HG03103 (cell line): ENCODE measurements around the gene SLC39A11.
"Not testable (repeated sequence)": the region's sequence is repeated elsewhere in the genome, so short reads cannot be mapped to it uniquely, and the experiment has no call there.

Source experiments
- ATAC-seq: cut with Tn5 transposase; IDR thresholded peaks from one replicate; pipeline ENCODE4 v1.9.1; 2021; ENCODE audit warnings: low read depth; ENCODE audit not compliant: unreplicated experiment

SLC39A11 gene

DNA sequence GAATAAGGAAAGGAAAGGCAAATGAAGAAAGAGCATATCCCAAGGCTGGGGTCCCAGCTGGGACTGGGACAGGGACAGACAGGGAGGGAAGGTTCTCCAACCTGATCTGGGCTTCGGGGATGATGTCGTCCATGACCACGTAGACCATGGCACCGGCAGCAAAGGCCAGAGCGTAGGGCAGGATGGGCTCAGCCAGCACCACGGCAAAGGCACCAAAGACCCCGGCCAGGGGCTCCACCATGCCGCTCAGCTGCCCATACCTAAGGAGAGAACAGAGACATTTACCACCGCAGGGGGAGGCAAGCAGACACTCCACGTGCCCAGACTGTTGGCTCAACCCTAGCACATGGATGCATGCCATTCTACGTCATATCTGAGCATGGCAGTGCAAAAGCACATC, 443.8 kb downstream of the SLC39A11 start:
- no peak for ATAC-seq

DNA sequence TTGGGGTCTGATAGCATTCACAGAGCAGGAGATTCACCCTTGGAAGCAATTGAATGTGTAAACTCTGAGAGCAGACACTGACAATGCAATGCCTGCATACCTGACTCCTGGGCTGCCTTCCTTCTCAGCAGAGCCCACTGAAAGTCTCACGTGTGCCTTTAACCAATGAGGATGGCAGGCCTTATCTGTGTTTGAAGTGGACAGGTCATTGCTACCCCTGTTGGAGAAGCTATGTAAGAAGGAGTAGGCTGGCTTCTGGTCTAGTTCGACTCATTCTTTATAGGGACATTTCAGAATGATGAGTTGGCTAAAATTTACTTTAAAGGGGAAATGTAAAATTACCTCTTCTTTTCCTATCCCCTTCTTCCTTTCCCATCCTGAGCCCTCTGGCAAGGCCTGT, 446.3 kb downstream of the SLC39A11 start:
- ATAC-seq: no peak

DNA sequence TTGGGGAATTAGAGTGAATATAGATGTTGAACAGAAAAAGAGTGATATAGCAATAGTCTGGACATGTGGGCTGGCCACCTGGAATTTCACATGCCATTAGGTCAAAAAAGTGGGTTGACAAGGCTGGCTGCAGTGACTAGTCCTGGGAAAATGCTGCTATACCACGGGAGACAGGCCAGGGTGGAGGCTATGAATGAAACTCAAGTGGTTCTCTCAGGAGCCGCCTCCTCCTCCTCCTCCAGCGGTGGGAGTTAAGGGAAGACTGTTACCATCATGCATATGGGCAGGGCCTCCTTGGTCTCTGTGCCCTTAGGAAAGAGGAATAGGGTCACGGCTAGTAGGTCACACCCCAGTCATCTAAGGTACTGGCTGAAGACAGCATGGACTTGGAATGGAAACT, 448.0 kb downstream of the SLC39A11 start:
- ATAC-seq: no peak

DNA sequence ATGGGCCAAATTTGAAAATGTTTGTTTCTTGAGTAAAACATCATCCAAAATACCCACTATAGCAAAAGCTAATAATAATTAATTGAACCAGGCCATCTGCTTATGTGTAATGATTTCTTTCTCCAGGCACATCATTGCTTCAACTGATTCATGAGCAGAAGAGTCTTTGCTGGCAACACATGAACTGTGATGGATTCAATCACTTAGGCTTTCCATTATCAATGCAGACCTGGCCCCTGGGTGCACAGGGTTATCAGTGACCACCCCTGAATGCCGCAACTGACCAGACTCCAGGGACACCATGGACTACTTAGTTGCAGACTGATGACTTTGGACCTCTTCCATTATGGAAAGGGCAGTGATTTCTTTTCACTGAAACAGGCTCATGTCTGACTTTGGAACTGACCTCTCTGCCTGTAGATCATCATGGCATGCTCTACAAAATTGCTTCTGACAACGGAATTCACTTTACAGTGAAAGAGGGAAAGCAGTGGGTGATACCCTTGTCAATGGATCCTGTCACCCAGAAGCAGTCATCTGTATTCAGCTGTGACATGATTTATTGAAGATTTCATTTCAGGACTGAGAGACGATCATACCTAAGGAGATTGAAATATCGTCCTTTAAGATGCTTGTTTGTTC, 448.8 kb downstream of the SLC39A11 start:
- ATAC-seq: no peak

DNA sequence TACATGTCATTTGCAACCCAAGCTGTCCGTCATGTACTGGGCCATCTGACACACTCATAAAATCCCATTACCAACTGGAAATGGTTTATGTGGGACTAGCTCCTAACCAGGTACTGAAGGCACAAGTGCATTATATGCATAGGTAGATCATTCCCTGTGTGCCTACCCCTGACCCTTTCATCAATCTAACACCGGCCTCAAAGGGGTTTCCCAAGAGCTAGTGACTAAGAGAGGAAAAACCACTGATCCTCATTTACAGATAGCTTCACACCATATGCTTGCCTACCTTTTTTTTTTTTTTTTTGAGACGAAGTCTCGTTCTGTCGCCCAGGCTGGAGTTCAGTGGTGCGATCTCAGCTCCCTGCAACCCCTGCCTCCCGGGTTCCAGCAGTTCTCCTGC, 449.8 kb downstream of the SLC39A11 start:
- no peak for ATAC-seq

DNA sequence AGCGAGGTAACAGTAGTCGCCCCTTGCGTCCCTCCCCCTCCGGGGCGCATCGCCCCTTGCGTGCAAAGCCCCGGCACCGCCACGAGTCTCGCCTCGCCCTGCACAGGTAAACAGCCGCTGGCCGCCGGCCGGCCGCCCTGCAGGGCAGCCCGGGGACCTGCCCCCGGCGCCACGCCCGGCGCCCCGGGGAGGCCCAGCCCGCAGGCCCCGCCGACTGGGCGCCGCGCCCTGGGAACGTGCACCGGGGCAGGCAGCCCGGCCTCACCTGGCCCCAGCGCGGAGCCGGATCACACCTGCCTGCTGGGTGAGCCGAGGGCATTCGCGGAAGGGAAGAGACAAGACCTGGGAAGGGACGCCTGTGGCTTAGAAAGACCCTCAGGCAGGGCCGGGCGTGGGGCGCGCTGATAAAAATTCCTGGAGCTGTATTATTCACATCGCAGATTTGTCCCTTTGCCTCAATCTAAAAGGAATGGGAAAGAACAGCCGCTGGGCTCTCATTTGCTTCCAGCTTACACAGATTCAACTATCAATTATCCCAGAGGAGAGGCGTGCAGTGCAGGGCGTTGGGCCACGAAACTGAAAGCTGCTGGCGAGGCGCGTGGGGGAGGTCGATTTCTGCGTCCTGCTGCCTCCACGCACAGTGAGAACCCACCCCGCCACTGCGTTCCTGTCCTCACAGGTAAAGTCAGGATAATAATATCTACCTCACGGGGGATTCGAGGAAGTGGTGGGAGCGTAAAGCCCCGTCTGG, 451.9 kb downstream of the SLC39A11 start:
- no peak for ATAC-seq

DNA sequence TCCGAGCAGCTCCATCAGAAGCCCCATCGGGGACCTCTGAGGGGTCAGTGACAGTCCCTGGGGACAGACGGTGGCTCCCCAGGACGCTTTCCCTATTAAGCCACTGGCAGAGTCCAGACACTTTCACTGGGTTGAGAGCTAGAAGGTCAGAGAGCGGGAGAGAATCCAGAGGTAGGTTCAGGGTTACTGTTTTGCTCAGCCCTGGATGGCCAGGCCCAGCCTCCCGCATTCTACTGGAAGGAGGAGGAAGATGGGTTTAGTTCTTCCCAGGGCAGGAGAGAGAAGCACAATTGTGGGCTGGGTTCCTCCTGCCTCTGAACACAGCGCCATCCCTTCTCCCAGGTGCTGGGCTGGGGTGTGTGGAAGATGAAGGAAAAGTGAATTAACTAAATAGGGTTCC, 452.8 kb downstream of the SLC39A11 start:
- no peak for ATAC-seq

DNA sequence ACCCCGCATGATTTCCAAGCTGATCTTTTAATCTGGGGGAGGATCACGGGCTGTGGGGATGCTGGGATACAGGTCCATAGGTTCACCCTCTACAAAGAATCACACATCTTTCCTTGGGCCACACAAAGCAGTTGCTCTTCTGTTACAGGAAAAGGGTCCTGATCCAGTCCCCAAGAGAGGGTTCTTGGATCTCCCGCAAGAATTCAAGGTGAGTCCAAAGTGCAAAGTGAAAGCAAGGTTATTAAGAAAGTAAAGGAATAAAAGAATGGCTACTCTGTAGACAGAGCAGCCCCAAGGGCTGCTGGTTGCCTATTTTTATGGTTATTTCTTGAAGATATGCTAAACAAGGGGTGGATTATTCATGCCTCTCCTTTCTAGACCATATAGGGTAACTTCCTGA, 453.6 kb downstream of the SLC39A11 start:
- ATAC-seq: not testable (repeated sequence)

DNA sequence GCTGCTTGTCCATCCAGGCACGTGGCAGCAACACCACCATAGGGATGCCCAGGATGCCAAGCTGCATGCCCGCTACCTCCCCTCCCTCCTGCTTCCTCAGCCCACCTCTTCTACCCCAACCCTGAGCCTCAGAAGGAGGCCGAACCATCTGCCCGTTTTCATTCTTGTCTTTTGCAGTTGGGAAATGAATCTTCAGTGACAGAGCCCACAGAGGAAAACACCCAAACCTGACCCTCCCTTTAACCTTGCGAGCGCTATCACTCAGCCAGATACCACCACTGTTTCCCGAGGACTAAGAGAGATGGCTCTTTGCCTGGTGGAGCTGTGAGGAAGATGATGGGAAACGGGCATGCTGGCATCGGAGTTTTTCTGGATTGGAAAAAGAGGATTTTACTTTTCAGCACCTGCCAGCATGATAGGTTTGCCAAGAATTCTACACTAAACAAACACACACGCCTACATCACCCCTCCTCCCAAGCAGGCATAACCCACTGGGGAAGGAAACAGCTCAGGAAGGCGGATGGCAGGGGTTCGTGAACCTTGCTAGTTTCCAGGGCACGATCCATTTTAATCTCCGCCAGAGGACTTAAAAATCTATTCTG, 457.4 kb downstream of the SLC39A11 start:
- no peak for ATAC-seq

DNA sequence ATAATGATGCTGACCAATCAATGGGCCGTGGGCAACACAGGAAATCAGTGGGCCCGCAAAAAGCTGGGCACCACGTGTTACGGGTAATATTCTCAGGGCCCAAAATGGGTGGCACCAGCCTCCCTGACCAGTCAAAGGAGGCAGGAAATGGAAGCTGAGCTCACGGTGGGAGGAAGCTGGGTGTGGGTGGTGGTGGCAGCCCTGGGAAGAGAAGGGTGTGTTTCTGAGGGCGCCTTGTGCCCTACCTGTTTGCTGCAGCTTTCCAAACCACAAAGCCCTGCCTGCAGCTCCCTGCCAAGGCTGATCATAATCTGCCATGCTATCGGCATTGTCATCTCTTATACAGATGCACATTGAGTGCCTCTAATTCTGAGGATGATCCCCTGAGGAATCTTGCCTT, 457.9 kb downstream of the SLC39A11 start:
- ATAC-seq: no peak

DNA sequence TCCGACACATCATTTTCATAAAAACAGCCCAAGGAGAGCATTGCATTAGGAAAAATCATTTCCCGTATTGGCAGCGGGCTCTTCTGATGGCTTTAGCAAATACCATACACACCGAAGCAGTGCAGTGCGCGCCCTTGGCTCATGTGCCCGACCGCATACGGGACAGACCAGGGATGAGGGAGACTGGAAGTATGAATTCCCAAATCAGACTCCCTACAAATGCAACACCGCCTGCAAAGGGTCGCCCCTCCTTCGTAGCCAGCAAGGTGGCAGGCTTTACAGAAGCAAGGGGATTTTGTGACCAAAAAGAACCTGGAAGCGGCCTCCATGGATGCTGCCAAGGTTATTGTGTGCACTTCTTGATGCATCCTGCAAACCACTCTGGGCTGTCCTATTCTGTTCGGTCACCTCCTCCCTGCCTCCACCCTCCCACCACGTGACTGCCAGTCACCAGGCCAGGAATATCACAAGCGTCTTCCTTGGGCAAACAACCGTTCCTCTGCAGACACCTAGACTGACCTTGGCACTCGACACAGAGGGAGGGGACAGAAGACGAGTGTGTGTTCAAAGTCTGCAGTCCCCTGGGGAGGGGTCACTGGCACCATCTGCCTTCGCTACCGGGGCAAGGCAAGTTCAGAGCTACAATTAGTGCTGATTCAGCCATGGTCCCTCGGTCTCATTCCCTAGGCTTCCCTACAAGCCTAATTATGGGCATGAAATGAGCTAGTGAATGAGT, 460.4 kb downstream of the SLC39A11 start:
- no peak for ATAC-seq

DNA sequence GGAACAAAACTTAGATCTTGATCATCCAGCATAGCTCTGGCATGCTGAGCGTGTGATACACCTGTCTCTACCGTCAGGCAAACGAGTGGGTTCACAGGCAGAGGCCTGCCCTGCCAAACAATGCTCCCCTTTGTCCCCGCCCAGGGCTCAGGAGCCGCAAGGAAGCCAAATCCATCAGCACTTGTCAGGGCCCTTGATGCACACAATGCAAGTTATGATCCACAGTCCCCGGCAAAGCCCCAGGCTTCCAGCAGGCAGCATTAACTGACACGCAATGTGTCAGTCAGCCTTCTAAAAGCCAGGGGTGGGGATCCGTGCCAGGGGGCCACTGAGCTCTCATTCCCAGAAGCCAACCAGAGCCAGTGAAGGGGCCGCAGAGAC, 460.9 kb downstream of the SLC39A11 start:
- ATAC-seq: no peak

DNA sequence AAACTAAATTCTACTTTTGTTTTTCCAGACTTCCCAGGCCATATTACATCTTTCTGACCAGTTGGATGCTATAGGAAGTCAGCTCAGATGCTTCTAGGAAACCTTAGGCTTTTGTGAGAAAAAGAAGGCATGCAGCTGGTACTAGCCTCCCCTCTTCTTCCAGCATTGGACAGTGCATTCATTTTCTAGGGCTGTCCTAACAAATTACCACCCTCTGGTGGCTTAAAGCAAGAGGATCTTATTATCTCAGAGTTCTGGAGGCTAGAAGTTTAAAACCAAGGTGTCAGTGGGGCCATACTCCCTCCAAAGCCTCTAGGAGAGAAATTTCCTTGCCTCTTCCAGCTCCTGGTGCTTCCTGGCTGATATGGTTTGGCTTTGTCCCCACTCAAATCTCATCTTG, 467.8 kb downstream of the SLC39A11 start:
- no peak for ATAC-seq

DNA sequence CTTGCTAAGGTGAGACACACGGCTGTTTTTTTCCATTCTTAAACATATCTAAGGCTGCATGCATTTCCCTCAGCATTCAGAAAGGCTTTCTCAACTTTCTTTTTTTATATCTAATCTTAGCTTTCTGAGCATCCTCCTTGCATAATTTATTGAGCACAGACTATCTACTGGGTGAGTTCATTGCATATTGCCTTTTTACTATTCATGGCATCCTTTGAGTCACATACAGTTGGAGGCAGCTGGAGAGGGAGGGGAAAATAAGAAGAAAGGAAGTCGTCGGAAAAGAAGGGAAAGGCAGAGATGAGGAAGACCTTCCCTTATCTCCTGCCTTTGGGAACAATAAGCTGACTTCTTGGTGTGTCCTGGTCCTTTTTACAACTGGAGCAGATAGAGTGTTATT, 468.3 kb downstream of the SLC39A11 start:
- no peak for ATAC-seq

DNA sequence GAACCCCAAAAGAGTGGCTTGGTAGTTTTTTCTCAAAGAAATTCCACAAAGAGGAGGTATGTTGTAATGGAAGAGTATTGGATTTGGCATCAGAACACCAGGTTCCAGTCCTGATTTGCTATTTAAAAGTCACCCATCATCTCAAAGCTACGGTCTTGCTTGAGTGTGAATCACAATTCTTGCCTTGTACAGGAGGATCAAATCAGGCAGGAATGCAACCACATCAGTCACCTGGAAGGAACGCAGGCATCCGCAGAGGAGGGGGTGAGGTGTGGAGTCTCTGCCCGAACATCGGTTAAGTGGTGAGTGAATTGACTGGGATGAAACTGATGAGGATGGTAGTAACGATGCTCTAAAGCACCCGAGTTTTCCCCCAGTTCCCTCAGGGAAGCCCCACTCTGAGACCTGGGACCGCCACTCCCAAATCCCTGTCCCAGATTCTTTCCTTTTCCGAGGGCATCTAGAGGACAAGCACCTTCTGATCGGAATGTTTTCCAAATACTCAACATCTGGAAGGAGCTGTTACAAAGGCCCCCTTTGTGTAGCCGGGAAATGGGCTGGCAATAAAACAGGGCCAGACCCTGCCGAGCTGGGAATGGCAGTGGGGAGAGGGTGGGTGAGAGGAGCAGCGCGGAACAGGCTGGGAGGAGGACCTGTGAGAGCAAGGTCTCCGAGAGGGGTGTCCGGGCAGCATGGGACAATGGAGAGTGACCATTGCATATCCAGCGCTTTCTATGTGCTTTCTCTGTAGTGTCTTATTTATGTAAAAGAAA, 469.6 kb downstream of the SLC39A11 start:
- no peak for ATAC-seq

DNA sequence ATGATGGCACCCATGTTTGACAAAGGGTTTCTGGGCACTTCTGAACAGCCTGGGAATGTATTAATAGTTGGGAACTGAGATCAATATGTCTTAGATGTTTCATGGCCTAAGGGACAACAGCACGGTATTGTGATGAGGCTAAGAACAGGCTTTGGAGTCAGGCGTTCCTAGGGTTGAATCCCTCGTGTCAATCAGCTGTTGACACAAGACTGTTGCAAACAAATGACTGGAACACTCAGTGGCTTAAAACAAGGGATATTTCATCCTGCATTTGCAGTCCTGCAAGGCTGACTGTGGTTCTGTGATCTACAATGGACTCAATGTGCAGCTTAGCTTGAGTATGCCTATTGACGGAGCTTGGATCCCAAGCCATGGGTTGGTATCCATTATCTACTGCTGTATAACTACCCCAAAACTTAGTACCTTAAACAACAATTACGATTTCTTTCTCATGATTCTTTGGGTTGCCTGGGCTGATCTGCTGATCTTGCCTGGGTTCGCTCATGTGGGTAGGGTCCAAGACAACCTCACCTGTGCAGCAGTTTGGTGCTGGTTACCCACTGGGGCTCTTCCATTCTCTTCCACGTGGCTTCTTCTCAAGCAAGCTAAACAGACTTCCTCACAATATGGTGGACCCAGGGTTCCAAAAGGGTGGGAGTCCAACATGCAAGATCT, 472.4 kb downstream of the SLC39A11 start:
- ATAC-seq: no peak

DNA sequence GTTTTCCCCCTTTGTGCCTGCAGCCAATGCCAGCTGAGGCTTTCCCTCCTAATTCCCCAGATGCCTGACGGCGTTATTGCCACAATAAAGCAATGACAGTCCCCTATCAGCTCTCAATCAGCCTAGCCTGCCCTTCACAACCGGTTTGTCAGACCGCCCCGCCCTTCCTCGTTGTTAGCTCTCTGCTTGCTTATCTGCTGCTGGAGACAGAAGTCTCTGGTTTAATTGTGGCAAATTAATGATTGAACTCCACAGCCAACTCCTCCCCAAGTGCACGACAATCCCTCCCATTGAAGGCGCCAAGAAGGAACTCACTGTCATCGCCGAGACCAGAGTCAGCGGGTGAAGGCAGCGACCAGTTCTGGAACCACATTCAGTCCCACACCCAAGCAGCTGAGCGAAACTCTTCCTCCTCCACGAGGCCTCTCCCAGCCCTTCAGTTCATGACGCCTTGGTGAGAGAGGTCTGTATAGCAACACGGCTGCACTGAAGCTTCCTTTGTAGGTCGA, 474.4 kb downstream of the SLC39A11 start:
- no peak for ATAC-seq

DNA sequence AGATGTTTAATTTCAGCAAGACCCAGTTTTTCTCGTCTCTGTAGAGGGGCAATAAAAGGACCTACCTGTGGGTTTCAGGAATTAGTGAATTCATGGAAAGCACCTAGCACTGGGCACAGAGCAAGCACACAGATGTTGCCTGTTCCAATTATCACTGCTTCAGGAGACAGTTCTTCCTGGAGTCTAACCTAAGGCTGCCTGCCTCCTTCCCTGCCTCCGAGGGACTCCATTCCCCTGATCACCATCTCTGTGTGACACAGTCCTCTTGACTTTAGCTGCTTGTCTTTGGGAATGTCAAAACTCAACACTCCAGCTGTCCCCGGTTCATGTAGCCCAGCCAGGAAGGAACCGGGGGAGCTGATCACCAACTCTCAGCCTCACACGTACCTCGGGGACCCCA, 474.9 kb downstream of the SLC39A11 start:
- no peak for ATAC-seq

DNA sequence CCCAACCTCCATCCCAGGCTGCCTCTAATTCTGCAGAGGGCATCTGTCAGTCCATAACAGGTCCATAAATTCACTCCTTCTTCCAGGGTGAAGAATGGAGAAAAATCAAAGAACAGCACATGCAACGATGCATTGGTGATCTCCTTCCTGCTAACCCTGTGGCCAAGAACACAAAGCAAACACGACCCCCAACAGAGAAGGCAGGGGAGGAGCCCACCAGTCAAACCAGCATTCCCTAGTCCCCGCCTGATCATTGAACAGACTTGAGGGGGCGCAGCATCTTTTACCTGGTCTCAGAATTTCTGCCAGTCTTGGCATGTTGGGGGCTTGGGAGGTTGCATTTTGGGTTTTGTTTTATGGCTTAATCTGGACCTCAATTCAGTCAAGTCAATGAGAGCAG, 476.0 kb downstream of the SLC39A11 start:
- ATAC-seq: no peak

DNA sequence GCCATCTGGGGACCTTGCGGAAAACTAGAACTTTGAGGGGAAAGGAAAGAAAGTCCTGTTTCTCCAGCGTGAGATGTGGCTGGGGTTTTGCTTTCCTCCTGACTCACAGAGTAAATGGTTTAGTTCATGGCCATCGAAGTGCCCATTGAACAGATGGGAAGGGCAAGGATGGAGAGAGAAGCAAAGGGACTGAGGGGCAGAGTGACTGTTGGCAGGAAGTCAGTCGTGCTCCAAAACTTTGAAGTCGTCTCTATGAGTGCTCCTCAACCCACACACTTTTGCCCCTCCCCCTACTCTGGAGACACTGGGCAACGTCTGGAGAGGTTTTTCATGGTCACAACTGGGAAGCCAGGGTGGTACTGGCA, 476.9 kb downstream of the SLC39A11 start:
- ATAC-seq: no peak
